Prostate gland (tissue), 2 donors: ENCODE results near the gene ZNF134.

Experiments
- CTCF ChIP-seq, 4 experiments: fragments of 200-600 bp in 2 of 4; fragments of 450-650 bp in 2 of 4; sonication (generic) in 2 of 4; IDR thresholded peaks; 1 replicate in 3 of 4; 2 replicates in 1 of 4; pipeline ENCODE4 v1.5.1; 2016 to 2019; ENCODE audit warnings: antibody characterized with exemption in 4 of 4, mild to moderate bottlenecking in 2 of 4, moderate library complexity in 2 of 4
- POLR2AphosphoS5 ChIP-seq: sonication (generic); formaldehyde crosslinking; IDR thresholded peaks from one replicate; pipeline ENCODE4 v1.6.1; 2017; ENCODE audit warnings: antibody characterized with exemption

- no peak for TF ChIP-seq POLR2AphosphoS5
- no peak for TF ChIP-seq CTCF (IDR thresholded peaks at IDR 0.05)
Observed at GRCh38 chr19:57672466-57672865, 58.4 kb downstream of the ZNF134 start.
